Measurements from ENCODE around the gene HOXD9.

HOXD9 gene

DNA sequence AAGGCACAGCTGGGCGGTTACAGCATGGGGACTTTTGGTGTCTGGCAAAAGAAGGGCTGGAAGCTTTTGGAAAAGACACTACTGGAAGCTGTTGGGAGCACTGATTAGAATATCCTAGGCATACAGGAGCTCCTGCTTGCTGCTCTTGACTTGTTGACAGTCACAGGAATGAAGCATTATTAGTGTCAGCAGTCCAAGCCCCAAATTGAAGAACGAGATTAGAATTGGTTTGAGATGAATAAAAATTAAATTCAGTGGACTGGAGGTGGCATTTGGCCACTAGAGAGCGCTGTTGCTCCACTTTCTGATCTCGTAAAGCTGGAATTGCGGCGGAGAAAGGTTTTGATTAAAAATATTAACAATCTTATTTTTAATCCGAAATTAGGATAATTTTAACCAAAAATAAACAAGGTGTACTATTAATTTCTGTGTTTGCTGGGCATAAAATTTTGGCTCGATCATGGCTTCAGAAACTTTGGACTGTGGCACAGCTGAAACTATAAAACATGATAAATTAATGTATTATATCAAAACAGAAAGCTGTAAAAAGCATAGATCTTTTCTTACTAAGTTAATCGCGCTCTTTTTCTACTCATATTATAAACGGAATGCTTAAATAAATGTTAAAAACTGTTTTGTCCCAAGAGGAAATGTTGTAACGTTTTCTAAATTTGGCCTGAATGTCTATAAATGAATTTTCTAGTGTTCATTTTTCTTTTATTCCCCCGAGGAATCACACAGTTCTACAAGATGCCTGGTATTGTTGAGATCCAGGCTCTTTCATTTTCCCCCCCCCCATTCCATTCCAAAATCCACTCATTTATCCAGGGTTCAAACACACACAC, 4.6 kb downstream of the HOXD9 start:
- peak; percentile 85 for DNase-seq
- TF ChIP-seq, protein P1, sequence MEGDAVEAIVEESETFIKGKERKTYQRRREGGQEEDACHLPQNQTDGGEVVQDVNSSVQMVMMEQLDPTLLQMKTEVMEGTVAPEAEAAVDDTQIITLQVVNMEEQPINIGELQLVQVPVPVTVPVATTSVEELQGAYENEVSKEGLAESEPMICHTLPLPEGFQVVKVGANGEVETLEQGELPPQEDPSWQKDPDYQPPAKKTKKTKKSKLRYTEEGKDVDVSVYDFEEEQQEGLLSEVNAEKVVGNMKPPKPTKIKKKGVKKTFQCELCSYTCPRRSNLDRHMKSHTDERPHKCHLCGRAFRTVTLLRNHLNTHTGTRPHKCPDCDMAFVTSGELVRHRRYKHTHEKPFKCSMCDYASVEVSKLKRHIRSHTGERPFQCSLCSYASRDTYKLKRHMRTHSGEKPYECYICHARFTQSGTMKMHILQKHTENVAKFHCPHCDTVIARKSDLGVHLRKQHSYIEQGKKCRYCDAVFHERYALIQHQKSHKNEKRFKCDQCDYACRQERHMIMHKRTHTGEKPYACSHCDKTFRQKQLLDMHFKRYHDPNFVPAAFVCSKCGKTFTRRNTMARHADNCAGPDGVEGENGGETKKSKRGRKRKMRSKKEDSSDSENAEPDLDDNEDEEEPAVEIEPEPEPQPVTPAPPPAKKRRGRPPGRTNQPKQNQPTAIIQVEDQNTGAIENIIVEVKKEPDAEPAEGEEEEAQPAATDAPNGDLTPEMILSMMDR (IDR thresholded peaks at IDR 0.05): peak; percentile 95
- peak overlapping the region; percentile 100 for H3K27ac Mint-ChIP-seq
- H3K4me3 Mint-ChIP-seq: peak overlapping the region; percentile 95
- H3K27me3 Mint-ChIP-seq (ENCODE audit: low read depth, poor library complexity): peaks cover 2% of the 10 kb centered on the region
- peaks cover 48% of the 10 kb centered on the region for H3K4me1 Mint-ChIP-seq
- peaks cover 18% of the 10 kb centered on the region for H3K36me3 Mint-ChIP-seq (ENCODE audit: low read depth)
- no peaks in the 10 kb centered on the region for H3K9me3 Mint-ChIP-seq

DNA sequence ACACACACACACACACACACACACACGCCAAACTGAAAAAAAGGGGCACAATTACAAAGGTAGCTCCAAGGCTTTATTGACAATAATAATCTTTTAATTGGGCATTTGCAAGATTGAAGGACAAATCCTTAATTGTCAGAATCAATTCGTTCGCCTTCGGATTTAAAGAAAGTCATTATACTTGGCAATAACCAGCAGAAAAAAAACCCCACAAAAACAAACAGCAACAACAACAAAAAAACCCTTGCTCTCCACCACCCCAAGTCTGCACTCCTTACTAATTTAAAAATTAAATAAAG, 5.2 kb downstream of the HOXD9 start:
- H3K36me3 Mint-ChIP-seq (ENCODE audit: low read depth): peaks cover 22% of the 10 kb centered on the region
- peaks cover 49% of the 10 kb centered on the region for H3K4me1 Mint-ChIP-seq
- H3K9me3 Mint-ChIP-seq: no peaks in the 10 kb centered on the region
- peak overlapping the region; percentile 95 for H3K4me3 Mint-ChIP-seq
- TF ChIP-seq, protein P1 (IDR thresholded peaks at IDR 0.05): no peak
- no peak for DNase-seq
- H3K27me3 Mint-ChIP-seq (ENCODE audit: low read depth, poor library complexity): peaks cover 5% of the 10 kb centered on the region
- H3K27ac Mint-ChIP-seq: peak overlapping the region; percentile 100

DNA sequence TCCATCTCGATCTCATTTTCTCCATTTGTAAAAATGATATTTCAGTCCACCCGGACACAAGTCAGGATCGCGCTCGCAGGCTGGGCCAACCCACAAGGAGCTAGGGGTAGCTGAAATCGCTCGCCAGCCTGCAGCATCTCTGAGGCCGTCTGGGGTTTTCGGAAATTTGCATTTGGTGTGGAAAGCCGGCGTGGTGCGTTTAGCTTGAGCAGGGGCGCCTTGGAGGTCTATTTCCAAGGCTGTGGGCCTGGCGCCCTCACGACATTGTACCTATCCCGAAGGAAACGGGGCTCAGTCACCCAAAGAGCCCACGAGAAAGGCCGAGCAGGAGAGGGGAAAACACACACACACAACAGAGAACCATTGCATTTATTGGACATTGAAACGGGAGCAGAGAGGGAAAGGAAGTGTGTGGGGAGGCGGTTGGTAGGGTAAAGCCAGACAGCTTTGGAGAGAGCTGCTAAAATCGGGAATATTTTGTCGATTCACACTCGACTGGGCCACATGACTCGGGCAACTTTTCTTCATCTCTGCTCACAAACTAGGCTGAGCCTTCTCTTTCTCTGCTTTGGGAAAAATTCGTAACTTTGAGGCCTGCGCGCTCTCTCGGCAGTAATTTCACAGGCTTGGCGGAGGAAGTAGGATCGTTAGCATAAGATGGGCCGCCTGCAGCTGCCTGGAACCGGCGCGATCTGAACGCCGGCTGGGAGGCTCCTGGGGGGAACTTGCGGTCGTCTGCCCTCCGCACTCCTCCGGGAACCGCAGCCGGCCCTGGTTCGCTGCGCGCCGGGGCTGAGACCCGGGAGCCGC, 5.9 kb downstream of the HOXD9 start:
- no peak for DNase-seq
- H3K36me3 Mint-ChIP-seq (ENCODE audit: low read depth): peaks cover 22% of the 10 kb centered on the region
- peaks cover 7% of the 10 kb centered on the region for H3K27me3 Mint-ChIP-seq (ENCODE audit: low read depth, poor library complexity)
- TF ChIP-seq, protein P1 (IDR thresholded peaks at IDR 0.05): no peak
- H3K9me3 Mint-ChIP-seq: no peaks in the 10 kb centered on the region
- H3K27ac Mint-ChIP-seq: peak overlapping the region; percentile 100
- H3K4me1 Mint-ChIP-seq: peaks cover 54% of the 10 kb centered on the region
- H3K4me3 Mint-ChIP-seq: peak overlapping the region; percentile 95

DNA sequence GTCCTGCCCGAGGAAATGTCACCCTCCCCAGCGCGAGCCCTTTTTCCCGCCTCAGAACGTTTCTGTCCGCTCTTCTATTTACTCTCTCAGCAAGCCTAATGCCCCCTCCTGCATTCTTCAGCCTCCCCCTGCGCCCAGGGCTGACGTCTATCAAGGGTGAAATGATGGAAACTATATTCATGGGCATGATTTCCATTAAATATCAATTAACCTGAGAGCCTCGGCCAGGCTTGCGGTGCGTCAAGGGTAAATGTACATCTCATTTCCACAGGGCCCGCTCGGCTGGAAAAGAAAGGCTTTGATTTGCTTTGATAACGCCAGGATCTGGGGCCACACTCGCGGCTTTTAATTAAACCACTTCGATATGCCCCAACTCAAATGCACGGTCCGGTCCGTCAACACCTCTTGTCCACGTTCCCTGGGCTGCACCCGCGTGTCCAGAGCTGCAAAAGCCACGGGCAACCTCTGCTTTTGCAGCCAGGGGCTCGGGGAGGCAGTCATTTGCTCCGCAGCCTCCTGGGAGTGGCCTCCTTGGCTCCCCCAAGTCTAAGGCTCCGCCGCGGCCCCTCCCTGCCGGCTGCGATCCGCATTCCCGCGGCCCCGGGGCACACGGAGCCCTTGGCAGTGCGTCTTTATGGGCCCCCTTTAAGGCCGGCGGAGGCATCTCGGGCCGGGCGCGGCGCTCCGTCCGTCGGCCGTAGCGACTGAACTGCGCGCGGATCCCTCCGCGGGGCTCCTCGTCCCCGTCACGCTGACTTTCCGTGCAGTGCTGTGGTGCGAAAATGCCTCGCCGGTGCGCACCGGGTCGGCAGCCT, 6.7 kb downstream of the HOXD9 start, which contains the start of gene HOXD8:
Gene HOXD8, plus strand, starts transcription at position 724 of the 815 bp plus-strand sequence. CDS start 662 bp downstream, outside the sequence.
- Mint-ChIP-seq H3K36me3 (ENCODE audit: low read depth) (peaks cover 16% of the 10 kb centered on the region), H3K27ac (peak within 1 kb of the TSS; percentile 100), H3K27me3 (ENCODE audit: low read depth, poor library complexity) (peaks cover 7% of the 10 kb centered on the region), H3K4me3 (peak within 1 kb of the TSS; percentile 100), H3K9me3 (no peaks in the 10 kb centered on the region), H3K4me1 (peaks cover 62% of the 10 kb centered on the region)
- TF ChIP-seq, protein P1 (IDR thresholded peaks at IDR 0.05): no peak
- peak; percentile 80 for DNase-seq

DNA sequence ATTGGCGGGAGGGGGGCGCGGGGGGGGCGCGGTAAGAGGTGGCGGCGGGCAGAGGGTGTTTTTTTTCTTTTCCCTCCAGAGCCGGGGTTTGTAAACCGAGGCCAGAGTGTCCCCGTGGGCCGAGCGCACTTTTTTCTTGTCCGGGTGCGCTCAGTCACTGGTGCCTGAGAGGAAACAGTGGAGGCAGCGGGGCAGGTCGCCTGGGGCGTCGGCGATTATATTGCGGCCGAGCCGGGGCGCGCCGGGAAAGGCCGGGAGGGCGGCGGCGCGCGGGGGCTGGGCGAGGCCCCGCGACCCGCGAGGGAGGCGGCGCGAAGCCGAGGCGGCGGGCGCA, 7.3 kb downstream of the HOXD9 start:
- peaks cover 5% of the 10 kb centered on the region for H3K27me3 Mint-ChIP-seq (ENCODE audit: low read depth, poor library complexity)
- H3K9me3 Mint-ChIP-seq: no peaks in the 10 kb centered on the region
- TF ChIP-seq, protein P1 (IDR thresholded peaks at IDR 0.05): no peak
- peak overlapping the region; percentile 86 for H3K27ac Mint-ChIP-seq
- H3K4me3 Mint-ChIP-seq: peak overlapping the region; percentile 95
- H3K4me1 Mint-ChIP-seq: peaks cover 63% of the 10 kb centered on the region
- no peak for DNase-seq
- H3K36me3 Mint-ChIP-seq (ENCODE audit: low read depth): peaks cover 12% of the 10 kb centered on the region

All from nephron progenitor cell (in vitro differentiated cells).